Bronchial epithelial cell (primary cell): ENCODE data around the gene KDM2B. TPM values are rescaled to one million over a fixed set of nuclear protein-coding genes. Genes with fewer than 3 reads are reported as not detected.
"Not testable (repeated sequence)": the region's sequence is repeated elsewhere in the genome, so short reads cannot be mapped to it uniquely, and the experiment has no call there.

Source experiments
- DNase-seq: peaks from one replicate; pipeline ENCODE4 v3.0.0-alpha.2; 2010; ENCODE audit warnings: low read depth
- FAIRE-seq: peaks from 2 replicates; lab custom pipeline; 2011; peaks lifted over from hg19 to GRCh38; lab: Jason Lieb, UNC
- H3K27me3 ChIP-seq: 2 replicates; pipeline ENCODE4 v1.5.1; 2011; ENCODE audit warnings: low read length; ENCODE audit not compliant: control insufficient read depth, insufficient read depth
- H3K36me3 ChIP-seq: 2 replicates; pipeline ENCODE4 v1.5.1; 2011; ENCODE audit warnings: low read length; ENCODE audit not compliant: control insufficient read depth, insufficient read depth
- H3K4me3 ChIP-seq: 2 replicates; pipeline ENCODE4 v1.5.1; 2011; ENCODE audit warnings: mild to moderate bottlenecking, low read depth, low read length, control low read depth
- total RNA-seq: library from RNA; depleted of rRNA; stranded (reverse); fragments of >200 nt; gene quantifications from 2 replicates; pipeline ENCODE4 v1.2.1, GENCODE V29; 2014
- TF ChIP-seq, protein P1 (sequence below): IDR thresholded peaks from 2 replicates; pipeline ENCODE4 v1.5.1; 2011; ENCODE audit warnings: mild to moderate bottlenecking, moderate library complexity, low read length, control low read depth, inconsistent platforms; ENCODE audit not compliant: insufficient read depth, severe bottlenecking

KDM2B gene
- total RNA-seq, 1 donor from 2014 or later = 14.2 TPM

DNA sequence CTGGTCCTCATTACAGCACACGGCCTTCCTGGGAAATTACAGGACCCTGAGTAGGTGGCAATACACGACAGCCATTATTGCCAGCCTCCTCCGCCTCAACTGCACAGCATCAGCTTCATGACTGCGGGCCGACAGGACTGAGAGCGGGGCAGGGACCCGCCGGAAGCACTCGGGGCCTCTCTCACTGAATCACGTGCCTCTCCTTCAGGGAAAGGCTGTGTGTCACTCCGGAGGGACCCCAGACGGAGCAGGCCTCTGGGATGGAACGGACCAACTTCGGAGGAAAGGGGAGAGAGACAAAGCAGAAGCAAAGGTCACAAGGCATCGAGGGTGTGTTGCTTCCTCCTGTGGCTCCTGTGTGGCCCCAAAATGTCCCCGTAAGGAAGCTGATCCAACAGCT is 90.9 kb downstream of the KDM2B start:
- no peak overlapping the region for H3K4me3 ChIP-seq
- FAIRE-seq (no peak), DNase-seq (no peak)
- no peaks in the 10 kb centered on the region for H3K36me3 ChIP-seq
- TF ChIP-seq, protein P1, sequence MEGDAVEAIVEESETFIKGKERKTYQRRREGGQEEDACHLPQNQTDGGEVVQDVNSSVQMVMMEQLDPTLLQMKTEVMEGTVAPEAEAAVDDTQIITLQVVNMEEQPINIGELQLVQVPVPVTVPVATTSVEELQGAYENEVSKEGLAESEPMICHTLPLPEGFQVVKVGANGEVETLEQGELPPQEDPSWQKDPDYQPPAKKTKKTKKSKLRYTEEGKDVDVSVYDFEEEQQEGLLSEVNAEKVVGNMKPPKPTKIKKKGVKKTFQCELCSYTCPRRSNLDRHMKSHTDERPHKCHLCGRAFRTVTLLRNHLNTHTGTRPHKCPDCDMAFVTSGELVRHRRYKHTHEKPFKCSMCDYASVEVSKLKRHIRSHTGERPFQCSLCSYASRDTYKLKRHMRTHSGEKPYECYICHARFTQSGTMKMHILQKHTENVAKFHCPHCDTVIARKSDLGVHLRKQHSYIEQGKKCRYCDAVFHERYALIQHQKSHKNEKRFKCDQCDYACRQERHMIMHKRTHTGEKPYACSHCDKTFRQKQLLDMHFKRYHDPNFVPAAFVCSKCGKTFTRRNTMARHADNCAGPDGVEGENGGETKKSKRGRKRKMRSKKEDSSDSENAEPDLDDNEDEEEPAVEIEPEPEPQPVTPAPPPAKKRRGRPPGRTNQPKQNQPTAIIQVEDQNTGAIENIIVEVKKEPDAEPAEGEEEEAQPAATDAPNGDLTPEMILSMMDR = no peak
- H3K27me3 ChIP-seq = no peaks in the 10 kb centered on the region

DNA sequence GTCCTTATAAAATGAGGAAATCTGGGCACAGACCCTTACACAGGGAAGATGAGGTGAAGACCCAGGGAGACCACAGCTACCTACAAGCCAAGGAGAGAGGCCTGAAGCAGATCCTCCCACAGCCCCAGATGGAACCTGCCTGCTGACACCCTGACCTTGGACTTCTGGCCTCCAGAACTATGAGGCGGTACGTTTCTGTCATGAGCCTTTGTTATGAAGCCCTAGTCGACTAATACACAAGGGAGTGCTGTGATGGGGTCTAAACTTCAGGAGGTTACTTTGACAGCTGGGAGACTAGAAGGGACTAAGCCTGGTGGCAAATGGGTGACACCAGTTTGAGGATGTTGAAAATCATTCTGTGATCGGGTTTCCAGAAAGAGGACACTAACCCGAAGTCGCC is 95.9 kb downstream of the KDM2B start:
- TF ChIP-seq, protein P1 = no peak
- DNase-seq (no peak), FAIRE-seq (no peak)
- Histone ChIP-seq H3K4me3 (no peak overlapping the region), H3K27me3 (no peaks in the 10 kb centered on the region), H3K36me3 (no peaks in the 10 kb centered on the region)

DNA sequence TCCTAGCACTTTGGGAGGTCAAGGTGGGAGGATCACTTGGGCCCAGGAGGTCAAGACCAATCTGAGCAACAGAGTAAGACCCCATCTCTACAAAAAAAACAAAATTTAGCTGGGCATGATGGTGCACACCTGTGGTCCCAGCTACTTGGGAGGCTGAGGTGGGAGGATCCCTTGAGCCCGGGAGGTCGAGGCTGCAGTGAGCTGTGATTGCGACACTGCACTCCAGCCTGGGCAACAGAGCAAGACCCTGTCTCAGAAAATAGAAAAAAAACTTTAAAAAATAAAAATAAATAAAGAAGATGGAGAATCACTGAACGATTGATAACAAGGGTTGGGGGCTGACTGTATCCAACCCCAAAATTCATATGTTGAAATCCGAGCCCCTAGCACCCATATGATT is 96.3 kb downstream of the KDM2B start:
- H3K4me3 ChIP-seq, FAIRE-seq, H3K36me3 ChIP-seq, H3K27me3 ChIP-seq, DNase-seq: not testable (repeated sequence)

DNA sequence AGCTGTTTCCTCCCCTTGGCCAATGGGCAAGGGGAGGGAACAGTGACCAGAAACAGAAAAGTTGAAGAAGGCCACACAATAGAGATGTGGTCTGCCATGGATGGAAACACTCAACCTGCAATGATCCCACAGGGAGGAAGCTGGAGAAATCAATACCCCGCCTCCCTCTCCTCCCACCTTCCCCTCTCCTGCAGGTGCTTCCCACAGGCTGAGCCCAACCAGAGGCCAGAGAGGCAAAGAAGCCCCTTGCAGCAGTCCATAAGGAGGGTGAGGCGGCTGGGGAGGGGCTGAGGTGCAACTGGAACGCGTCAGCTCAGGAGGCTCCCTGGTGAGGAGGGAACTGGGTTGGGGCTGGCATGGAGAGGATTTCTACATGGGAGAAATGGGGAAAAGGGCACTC is 96.9 kb downstream of the KDM2B start:
- no peak overlapping the region for H3K4me3 ChIP-seq
- TF ChIP-seq, protein P1 = no peak
- no peaks in the 10 kb centered on the region for H3K27me3 ChIP-seq
- DNase-seq = no peak
- no peak for FAIRE-seq
- H3K36me3 ChIP-seq = no peaks in the 10 kb centered on the region

DNA sequence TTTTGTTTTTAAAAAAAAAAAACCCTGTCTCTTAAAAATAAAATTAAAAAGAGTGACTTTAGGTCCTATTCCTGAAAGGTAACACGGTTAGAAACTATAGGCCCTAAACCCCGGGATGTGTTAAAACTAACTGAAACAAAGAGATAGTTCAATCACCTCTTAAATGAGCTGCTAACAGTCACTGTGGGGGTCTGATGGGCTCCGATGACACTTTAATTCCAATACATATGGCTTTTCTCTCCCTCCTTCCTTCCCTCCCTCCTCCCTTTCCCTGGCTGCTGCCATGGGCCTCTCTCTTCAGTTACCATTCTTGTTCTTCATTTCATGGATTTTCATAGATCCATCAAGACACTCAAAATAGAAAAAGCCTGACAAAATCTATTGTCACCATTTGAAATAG is 104.3 kb downstream of the KDM2B start:
- H3K27me3 ChIP-seq = no peaks in the 10 kb centered on the region
- FAIRE-seq (no peak), DNase-seq (no peak)
- no peak overlapping the region for H3K4me3 ChIP-seq
- TF ChIP-seq, protein P1 = no peak
- no peaks in the 10 kb centered on the region for H3K36me3 ChIP-seq

DNA sequence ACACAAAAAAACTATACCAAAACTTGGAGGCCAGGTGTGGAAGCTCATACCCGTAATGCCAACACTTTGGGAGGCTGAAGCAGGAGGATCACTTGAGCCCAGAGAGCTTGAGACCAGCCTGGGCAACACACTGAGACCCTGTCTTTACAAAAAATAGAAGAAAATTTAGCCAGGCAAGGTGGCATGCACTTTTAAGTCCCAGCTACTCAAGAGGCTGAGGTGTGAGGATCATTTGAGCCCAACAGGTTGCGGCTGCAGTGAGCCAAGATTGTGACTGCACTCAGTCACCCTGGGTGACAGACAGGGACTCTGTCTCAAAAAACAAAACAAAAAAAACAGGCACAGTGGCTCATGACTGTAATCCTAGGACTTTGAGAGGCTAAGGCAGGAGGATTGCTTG is 105.5 kb downstream of the KDM2B start:
- Histone ChIP-seq H3K36me3 (no peaks in the 10 kb centered on the region), H3K27me3 (no peaks in the 10 kb centered on the region), H3K4me3 (no peak overlapping the region)
- no peak for DNase-seq
- FAIRE-seq = no peak
- TF ChIP-seq, protein P1 = no peak
